Measurements from ENCODE around the gene RABL3. TPM values are rescaled to one million over a fixed set of nuclear protein-coding genes. Genes with fewer than 3 reads are reported as not detected.

Gene RABL3
- total and polyA plus RNA-seq, 12 donors, result 2.8 to 33.9 (median 20.4) TPM

- Histone ChIP-seq H3K27ac (no peak overlapping the region), H3K36me3 (peaks cover 0 to 51% (median 6%) of the 10 kb centered on the region in 9 donors), H3K4me1 (peaks cover 0 to 11% (median 3%) of the 10 kb centered on the region in 9 donors), H3K9me3 (no peaks in the 10 kb centered on the region), H3K27me3 (no peaks in the 10 kb centered on the region), H3K4me3 (no peak overlapping the region)
- intact Hi-C loops (cut with DNase I), result no loop called here
- DNase-seq, result no peak
- 47 to 52% methylated on average over 2 of the region's 2 CpGs for WGBS, 2 donors
- TF ChIP-seq CTCF (IDR thresholded peaks at IDR 0.05), result no peak
- ATAC-seq, result no peak
Measured at GRCh38 chr3:120772081-120772480, 29.8 kb upstream of the RABL3 start.

GRCh38 chr3:120770891-120771290 is 28.6 kb upstream of the RABL3 start:
- DNase-seq (no peak), ATAC-seq (no peak)
- Histone ChIP-seq H3K9me3 (no peaks in the 10 kb centered on the region), H3K36me3 (peaks cover 0 to 39% (median 0%) of the 10 kb centered on the region in 9 donors), H3K4me1 (peaks cover 0 to 21% (median 5%) of the 10 kb centered on the region in 9 donors), H3K27ac (no peak overlapping the region), H3K4me3 (no peak overlapping the region), H3K27me3 (no peaks in the 10 kb centered on the region)
- TF ChIP-seq CTCF (IDR thresholded peaks at IDR 0.05), result no peak
- intact Hi-C loops (cut with DNase I), result no loop called here
- 92 to 96% methylated on average over 4 of the region's 4 CpGs for whole genome bisulfite sequencing, 2 donors

GRCh38 chr3:120769436-120769835 is 27.1 kb upstream of the RABL3 start:
- ATAC-seq, result no peak
- intact Hi-C loops (cut with DNase I), result no loop called here
- Histone ChIP-seq H3K27ac (no peak overlapping the region), H3K9me3 (no peaks in the 10 kb centered on the region), H3K27me3 (no peaks in the 10 kb centered on the region), H3K36me3 (peaks cover 0 to 31% (median 0%) of the 10 kb centered on the region in 9 donors), H3K4me1 (peaks cover 0 to 21% (median 8%) of the 10 kb centered on the region in 9 donors), H3K4me3 (no peak overlapping the region)
- WGBS, 2 donors, result 99 to 100% methylated on average over 2 of the region's 2 CpGs
- no peak for DNase-seq
- TF ChIP-seq CTCF (IDR thresholded peaks at IDR 0.05), result no peak

- TF ChIP-seq CTCF (IDR thresholded peaks at IDR 0.05), result no peak
- H3K27ac ChIP-seq, result no peak overlapping the region
- peaks cover 0 to 19% (median 0%) of the 10 kb centered on the region in 9 donors for H3K36me3 ChIP-seq
- H3K27me3 ChIP-seq, result no peaks in the 10 kb centered on the region
- no peak overlapping the region for H3K4me3 ChIP-seq
- no peak for DNase-seq
- H3K9me3 ChIP-seq, result no peaks in the 10 kb centered on the region
- peaks cover 0 to 26% (median 9%) of the 10 kb centered on the region in 9 donors for H3K4me1 ChIP-seq
- ATAC-seq, result no peak
- 36 to 59% methylated on average over 1 of the region's 1 CpG for WGBS, 2 donors
- intact Hi-C loops (cut with DNase I), result no loop called here
Measured at GRCh38 chr3:120767106-120767505, 24.8 kb upstream of the RABL3 start.
